K562 (cell line): ENCODE measurements around the gene CCDC74B. TPM values are rescaled to one million over a fixed set of nuclear protein-coding genes. Genes with fewer than 3 reads are reported as not detected.
"Not testable (repeated sequence)": the region's sequence is repeated elsewhere in the genome, so short reads cannot be mapped to it uniquely, and the experiment has no call there.

ENCODE experiments used
- ATAC-seq: fragments of 200-7000 bp; cut with Tn5 transposase; 3 replicates; pipeline ENCODE4 v1.9.1; 2020; ENCODE audit warnings: moderate library complexity
- BruUV-seq: library from RNA; stranded (reverse); fragments of 400-500 nt; replicated peaks from 2 replicates; lab custom pipeline; 2021; lab: Mats Ljungman, UMichigan
- CTCF ChIA-PET: fragments of 300-600 bp; formaldehyde crosslinking; extraction: SDS; loops from one replicate; lab custom pipeline; 2021; ENCODE audit warnings: low intra/inter-chr PET ratio; lab: Yijun Ruan, JAX
- POLR2A ChIA-PET: fragments of 300-600, 350-650 bp; sonication (Branson Sonifier 250); formaldehyde crosslinking; extraction: SDS; loops from one replicate; lab custom pipeline; 2021; ENCODE audit warnings: antibody characterized with exemption, inconsistent platforms; lab: Yijun Ruan, JAX
- DNase-seq, 4 experiments: peaks; one replicate each; pipeline versions ENCODE4 v3.0.0 to v3.0.0-alpha.2; 2011 to 2018; ENCODE audit warnings: low spot score in 3 of 4, mixed read lengths in 3 of 4; ENCODE audit errors: extremely low read depth in 1 of 4
- FAIRE-seq: peaks from 2 replicates; lab custom pipeline; 2011; peaks lifted over from hg19 to GRCh38; lab: Jason Lieb, UNC
- H2AFZ ChIP-seq: 2 replicates; pipeline ENCODE4 v1.6.0; 2011; ENCODE audit warnings: low read depth, low read length, control low read depth, inconsistent platforms
- H3K27ac ChIP-seq: fragments of 200-600 bp; 3 replicates; pipeline ENCODE4 v1.8.0; 2011; ENCODE audit warnings: low read depth, mild to moderate bottlenecking, control low read depth, inconsistent platforms, low read length, moderate library complexity, mixed read lengths; ENCODE audit errors: extremely low read depth
- H3K27me3 ChIP-seq, 2 experiments: fragments of 300-600 bp in 1 of 2; 2 replicates in 1 of 2; 3 replicates in 1 of 2; pipeline versions ENCODE4 v1.6.0 to v1.8.0; 2011; ENCODE audit warnings: inconsistent platforms in 2 of 2, low read length in 2 of 2, mild to moderate bottlenecking in 1 of 2, mixed read lengths in 1 of 2, moderate library complexity in 1 of 2; ENCODE audit not compliant: control insufficient read depth in 2 of 2, insufficient read depth in 2 of 2
- H3K36me3 ChIP-seq: fragments of 300-600 bp; 3 replicates; pipeline ENCODE4 v1.8.0; 2011; ENCODE audit warnings: mild to moderate bottlenecking, low read length, inconsistent platforms; ENCODE audit not compliant: control insufficient read depth, insufficient read depth
- H3K4me1 ChIP-seq, 2 experiments: fragments of 200-600 bp in 1 of 2; replicated peaks in 1 of 2; 2 replicates in 1 of 2; 3 replicates in 1 of 2; pipeline versions ENCODE4 v1.5.1 to v1.8.0; 2011; ENCODE audit warnings: inconsistent platforms in 2 of 2, low read length in 2 of 2, mild to moderate bottlenecking in 1 of 2, mixed read lengths in 1 of 2, moderate library complexity in 1 of 2; ENCODE audit not compliant: control insufficient read depth in 2 of 2, insufficient read depth in 2 of 2
- H3K4me2 ChIP-seq: 2 replicates; pipeline ENCODE4 v1.6.1; 2011; ENCODE audit warnings: low read length, control low read depth, inconsistent platforms, mixed read lengths; ENCODE audit not compliant: insufficient read depth
- H3K4me3 ChIP-seq: fragments of 200-600 bp; sonication (generic), shearing (Covaris generic); 2 replicates; pipeline ENCODE4 v1.5.1; 2016; ENCODE audit warnings: control low read depth, inconsistent platforms
- H3K79me2 ChIP-seq: fragments of 200-600 bp; 3 replicates; pipeline ENCODE4 v1.8.0; 2011; ENCODE audit warnings: low read length, inconsistent platforms; ENCODE audit not compliant: control insufficient read depth, insufficient read depth
- H3K9ac ChIP-seq, 2 experiments: 2 replicates each; pipeline versions ENCODE4 v1.6.0 to v1.6.1; 2011; ENCODE audit warnings: low read depth in 2 of 2, low read length in 2 of 2, control low read depth in 1 of 2, inconsistent platforms in 1 of 2, mild to moderate bottlenecking in 1 of 2, mixed read lengths in 1 of 2; ENCODE audit not compliant: insufficient read depth in 1 of 2
- H3K9me1 ChIP-seq: one replicate; pipeline ENCODE4 v1.6.0; 2011; ENCODE audit warnings: inconsistent platforms, mild to moderate bottlenecking, low read length, moderate library complexity; ENCODE audit not compliant: control insufficient read depth, insufficient read depth
- H3K9me3 ChIP-seq: replicated peaks from 2 replicates; pipeline ENCODE4 v1.5.1; 2011; ENCODE audit warnings: low read depth, low read length, inconsistent platforms; ENCODE audit not compliant: control insufficient read depth, insufficient read depth
- H4K20me1 ChIP-seq: replicated peaks from 2 replicates; pipeline ENCODE4 v1.6.1; 2011; ENCODE audit warnings: low read length, inconsistent platforms, mixed read lengths; ENCODE audit not compliant: control insufficient read depth, insufficient read depth
- C11orf30 ChIP-seq: fragments of 450-650 bp; IDR thresholded peaks from 2 replicates; pipeline ENCODE4 v1.6.1; 2016; ENCODE audit warnings: low read depth, mild to moderate bottlenecking
- CXXC5 ChIP-seq: fragments of 250-450 bp; sonication (Bioruptor Pico); IDR thresholded peaks from 2 replicates; pipeline ENCODE4 v1.8.0; 2022; ENCODE audit warnings: inconsistent platforms, mild to moderate bottlenecking, moderate library complexity
- ESRRA ChIP-seq: fragments of 450-650 bp; IDR thresholded peaks from 2 replicates; pipeline ENCODE4 v1.6.1; 2014; ENCODE audit warnings: low read depth, mild to moderate bottlenecking, moderate library complexity, borderline replicate concordance
- L3MBTL2 ChIP-seq: fragments of 450-650 bp; IDR thresholded peaks from 2 replicates; pipeline ENCODE4 v1.6.1; 2016; ENCODE audit warnings: mild to moderate bottlenecking, moderate library complexity
- MAFG ChIP-seq: fragments of 450-650 bp; conservative IDR thresholded peaks from 2 replicates; pipeline ENCODE4 v1.6.1; 2016; ENCODE audit warnings: missing genetic modification characterization, missing compliant biosample characterization
- MEIS2 ChIP-seq: fragments of 450-650 bp; IDR thresholded peaks from 2 replicates; pipeline ENCODE4 v1.6.1; 2014; ENCODE audit warnings: mild to moderate bottlenecking; ENCODE audit not compliant: partially characterized antibody
- NRF1 ChIP-seq, 2 experiments: fragments of 450-650 bp; IDR thresholded peaks in 1 of 2; conservative IDR thresholded peaks in 1 of 2; 2 replicates each; pipeline ENCODE4 v1.6.1; 2014; ENCODE audit warnings: mild to moderate bottlenecking in 2 of 2
- ZNF316 ChIP-seq: fragments of 450-650 bp; IDR thresholded peaks from 2 replicates; pipeline ENCODE4 v1.6.1; 2016
- WGBS: fragments of 100-300 bp; shearing (Covaris generic); methylation state at CpG from one replicate; pipeline ENCODE4 v1.1.6; 2016; ENCODE audit warnings: low coverage, mixed read lengths; ENCODE audit not compliant: insufficient coverage; ENCODE audit errors: missing lambda C conversion rate; 5-methylcytosine and 5-hydroxymethylcytosine counted together
- in situ Hi-C: fragments of 300-500 bp; cut with MboI; formaldehyde crosslinking; loops from 4 replicates; pipeline ENCODE4 v1.15.0; 2018; ENCODE audit warnings: inconsistent platforms, mixed read lengths
- intact Hi-C: fragments of 100-400 bp; cut with micrococcal nuclease; formaldehyde crosslinking; loops from 2 replicates; pipeline ENCODE4 v1.14.2; 2022
- polyA plus RNA-seq, 8 experiments: library from polyadenylated mRNA; depleted of rRNA in 4 of 8; stranded (reverse) in 5 of 8; unstranded in 3 of 8; fragments of >200 nt; fragmentation: Nextera tagmentation in 2 of 8; fragmentation: Illumina TruSeq in 1 of 8; extraction: Ambion mirVana in 2 of 8; extraction: Trizol in 1 of 8; gene quantifications; 2 replicates each; pipeline versions ENCODE4 v1.2.1 to v1.2.3, GENCODE V29; 2011 to 2014; ENCODE audit warnings: inconsistent platforms in 1 of 8, missing spikeins in 1 of 8
- total RNA-seq, 7 experiments: library from RNA; depleted of rRNA in 6 of 7; stranded (reverse); fragments of >200 nt in 6 of 7; fragmentation: Illumina TruSeq in 2 of 7; extraction: Trizol in 2 of 7; gene quantifications; 2 replicates each; pipeline versions ENCODE4 v1.2.1 to v1.2.3, GENCODE V29; 2011 to 2021; ENCODE audit warnings: low replicate concordance in 1 of 7

The CCDC74B gene
- total and polyA plus RNA-seq, 9 of the 15 experiments (the other 6 are each of a cell fraction or from before 2014, with no cell fraction given): 0.04 to 1.5 (median 0.52) TPM; not detected in 1

GRCh38 chr2:130120924-130121323 is 24.0 kb downstream of the CCDC74B start:
- 24% methylated on average over 11 of the region's 45 CpGs for WGBS
- H3K27ac ChIP-seq, H3K4me3 ChIP-seq, H3K36me3 ChIP-seq, POLR2A ChIA-PET, in situ Hi-C loops, H3K4me1 ChIP-seq, H3K9me1 ChIP-seq, H3K27me3 ChIP-seq, DNase-seq, H3K9me3 ChIP-seq, CTCF ChIA-PET, FAIRE-seq, ATAC-seq, H3K9ac ChIP-seq, H2AFZ ChIP-seq, H4K20me1 ChIP-seq, BruUV-seq, H3K4me2 ChIP-seq, intact Hi-C loops, H3K79me2 ChIP-seq: not testable (repeated sequence)
- TF ChIP-seq L3MBTL2: 0 out of 2 replicates have a peak, but pooled peaks have one; percentile 21
- TF ChIP-seq NRF1 (conservative IDR thresholded peaks at IDR 0.05 in 1 of 2, IDR thresholded peaks at IDR 0.05 in 1 of 2): peak; percentile 51 to 67
- TF ChIP-seq CXXC5: 0 out of 2 replicates have a peak, but pooled peaks have one; percentile 24

GRCh38 chr2:130102597-130103363 is 42.1 kb downstream of the CCDC74B start:
- H3K79me2 ChIP-seq, CTCF ChIA-PET, H3K27me3 ChIP-seq, in situ Hi-C loops, H3K9me1 ChIP-seq, ATAC-seq, H3K36me3 ChIP-seq, FAIRE-seq, H3K4me1 ChIP-seq, H3K4me2 ChIP-seq, BruUV-seq, H3K9ac ChIP-seq, H3K9me3 ChIP-seq, H4K20me1 ChIP-seq, H3K27ac ChIP-seq, DNase-seq, POLR2A ChIA-PET, H2AFZ ChIP-seq, intact Hi-C loops, H3K4me3 ChIP-seq: not testable (repeated sequence)
- TF ChIP-seq ESRRA (0 out of 2 replicates have a peak, but pooled peaks have one; percentile 46), MEIS2 (peak; percentile 42), MAFG (0 out of 2 replicates have a peak, but pooled peaks have one; percentile 7), ZNF316 (peak; percentile 57), C11orf30 (peak; percentile 43; the same call in 1 of the 2 replicates)
- WGBS: 3% methylated on average over 3 of the region's 8 CpGs
